ENCODE measurements around the gene CCR5AS.

CCR5AS gene

DNA sequence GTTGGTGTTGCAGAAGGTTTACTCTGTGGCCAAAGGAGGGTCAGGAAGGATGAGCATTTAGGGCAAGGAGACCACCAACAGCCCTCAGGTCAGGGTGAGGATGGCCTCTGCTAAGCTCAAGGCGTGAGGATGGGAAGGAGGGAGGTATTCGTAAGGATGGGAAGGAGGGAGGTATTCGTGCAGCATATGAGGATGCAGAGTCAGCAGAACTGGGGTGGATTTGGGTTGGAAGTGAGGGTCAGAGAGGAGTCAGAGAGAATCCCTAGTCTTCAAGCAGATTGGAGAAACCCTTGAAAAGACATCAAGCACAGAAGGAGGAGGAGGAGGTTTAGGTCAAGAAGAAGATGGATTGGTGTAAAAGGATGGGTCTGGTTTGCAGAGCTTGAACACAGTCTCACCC lies 32.1 kb downstream of the CCR5AS start:
- DNase-seq, result no peak

DNA sequence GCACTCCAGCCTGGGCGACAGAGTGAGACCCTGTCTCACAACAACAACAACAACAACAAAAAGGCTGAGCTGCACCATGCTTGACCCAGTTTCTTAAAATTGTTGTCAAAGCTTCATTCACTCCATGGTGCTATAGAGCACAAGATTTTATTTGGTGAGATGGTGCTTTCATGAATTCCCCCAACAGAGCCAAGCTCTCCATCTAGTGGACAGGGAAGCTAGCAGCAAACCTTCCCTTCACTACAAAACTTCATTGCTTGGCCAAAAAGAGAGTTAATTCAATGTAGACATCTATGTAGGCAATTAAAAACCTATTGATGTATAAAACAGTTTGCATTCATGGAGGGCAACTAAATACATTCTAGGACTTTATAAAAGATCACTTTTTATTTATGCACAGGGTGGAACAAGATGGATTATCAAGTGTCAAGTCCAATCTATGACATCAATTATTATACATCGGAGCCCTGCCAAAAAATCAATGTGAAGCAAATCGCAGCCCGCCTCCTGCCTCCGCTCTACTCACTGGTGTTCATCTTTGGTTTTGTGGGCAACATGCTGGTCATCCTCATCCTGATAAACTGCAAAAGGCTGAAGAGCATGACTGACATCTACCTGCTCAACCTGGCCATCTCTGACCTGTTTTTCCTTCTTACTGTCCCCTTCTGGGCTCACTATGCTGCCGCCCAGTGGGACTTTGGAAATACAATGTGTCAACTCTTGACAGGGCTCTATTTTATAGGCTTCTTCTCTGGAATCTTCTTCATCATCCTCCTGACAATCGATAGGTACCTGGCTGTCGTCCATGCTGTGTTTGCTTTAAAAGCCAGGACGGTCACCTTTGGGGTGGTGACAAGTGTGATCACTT lies 34.1 kb downstream of the CCR5AS start:
- peak; percentile 31 for DNase-seq

DNA sequence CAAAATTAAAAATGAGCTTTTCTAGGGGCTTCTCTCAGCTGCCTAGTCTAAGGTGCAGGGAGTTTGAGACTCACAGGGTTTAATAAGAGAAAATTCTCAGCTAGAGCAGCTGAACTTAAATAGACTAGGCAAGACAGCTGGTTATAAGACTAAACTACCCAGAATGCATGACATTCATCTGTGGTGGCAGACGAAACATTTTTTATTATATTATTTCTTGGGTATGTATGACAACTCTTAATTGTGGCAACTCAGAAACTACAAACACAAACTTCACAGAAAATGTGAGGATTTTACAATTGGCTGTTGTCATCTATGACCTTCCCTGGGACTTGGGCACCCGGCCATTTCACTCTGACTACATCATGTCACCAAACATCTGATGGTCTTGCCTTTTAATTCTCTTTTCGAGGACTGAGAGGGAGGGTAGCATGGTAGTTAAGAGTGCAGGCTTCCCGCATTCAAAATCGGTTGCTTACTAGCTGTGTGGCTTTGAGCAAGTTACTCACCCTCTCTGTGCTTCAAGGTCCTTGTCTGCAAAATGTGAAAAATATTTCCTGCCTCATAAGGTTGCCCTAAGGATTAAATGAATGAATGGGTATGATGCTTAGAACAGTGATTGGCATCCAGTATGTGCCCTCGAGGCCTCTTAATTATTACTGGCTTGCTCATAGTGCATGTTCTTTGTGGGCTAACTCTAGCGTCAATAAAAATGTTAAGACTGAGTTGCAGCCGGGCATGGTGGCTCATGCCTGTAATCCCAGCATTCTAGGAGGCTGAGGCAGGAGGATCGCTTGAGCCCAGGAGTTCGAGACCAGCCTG lies 35.1 kb downstream of the CCR5AS start:
- DNase-seq, result no peak

DNA sequence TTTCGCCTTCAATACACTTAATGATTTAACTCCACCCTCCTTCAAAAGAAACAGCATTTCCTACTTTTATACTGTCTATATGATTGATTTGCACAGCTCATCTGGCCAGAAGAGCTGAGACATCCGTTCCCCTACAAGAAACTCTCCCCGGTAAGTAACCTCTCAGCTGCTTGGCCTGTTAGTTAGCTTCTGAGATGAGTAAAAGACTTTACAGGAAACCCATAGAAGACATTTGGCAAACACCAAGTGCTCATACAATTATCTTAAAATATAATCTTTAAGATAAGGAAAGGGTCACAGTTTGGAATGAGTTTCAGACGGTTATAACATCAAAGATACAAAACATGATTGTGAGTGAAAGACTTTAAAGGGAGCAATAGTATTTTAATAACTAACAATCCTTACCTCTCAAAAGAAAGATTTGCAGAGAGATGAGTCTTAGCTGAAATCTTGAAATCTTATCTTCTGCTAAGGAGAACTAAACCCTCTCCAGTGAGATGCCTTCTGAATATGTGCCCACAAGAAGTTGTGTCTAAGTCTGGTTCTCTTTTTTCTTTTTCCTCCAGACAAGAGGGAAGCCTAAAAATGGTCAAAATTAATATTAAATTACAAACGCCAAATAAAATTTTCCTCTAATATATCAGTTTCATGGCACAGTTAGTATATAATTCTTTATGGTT lies 35.9 kb downstream of the CCR5AS start, which contains the start of gene CCR5:
Gene CCR5 (plus strand): TSS at position 108 of the 680 bp plus-strand sequence. CDS start 1,957 bp downstream, outside the sequence.
- DNase-seq, result peak; percentile 39

DNA sequence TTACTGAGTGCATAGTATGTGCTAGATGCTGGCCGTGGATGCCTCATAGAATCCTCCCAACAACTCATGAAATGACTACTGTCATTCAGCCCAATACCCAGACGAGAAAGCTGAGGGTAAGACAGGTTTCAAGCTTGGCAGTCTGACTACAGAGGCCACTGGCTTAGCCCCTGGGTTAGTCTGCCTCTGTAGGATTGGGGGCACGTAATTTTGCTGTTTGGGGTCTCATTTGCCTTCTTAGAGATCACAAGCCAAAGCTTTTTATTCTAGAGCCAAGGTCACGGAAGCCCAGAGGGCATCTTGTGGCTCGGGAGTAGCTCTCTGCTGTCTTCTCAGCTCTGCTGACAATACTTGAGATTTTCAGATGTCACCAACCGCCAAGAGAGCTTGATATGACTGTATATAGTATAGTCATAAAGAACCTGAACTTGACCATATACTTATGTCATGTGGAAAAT lies 37.2 kb downstream of the CCR5AS start:
- peak; percentile 65 for DNase-seq

DNA sequence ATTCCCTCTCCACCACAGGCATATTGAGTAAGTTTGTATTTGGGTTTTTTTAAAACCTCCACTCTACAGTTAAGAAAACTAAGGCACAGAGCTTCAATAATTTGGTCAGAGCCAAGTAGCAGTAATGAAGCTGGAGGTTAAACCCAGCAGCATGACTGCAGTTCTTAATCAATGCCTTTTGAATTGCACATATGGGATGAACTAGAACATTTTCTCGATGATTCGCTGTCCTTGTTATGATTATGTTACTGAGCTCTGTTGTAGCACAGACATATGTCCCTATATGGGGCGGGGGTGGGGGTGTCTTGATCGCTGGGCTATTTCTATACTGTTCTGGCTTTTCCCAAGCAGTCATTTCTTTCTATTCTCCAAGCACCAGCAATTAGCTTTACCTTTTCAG lies 37.7 kb downstream of the CCR5AS start:
- no peak for DNase-seq

DNA sequence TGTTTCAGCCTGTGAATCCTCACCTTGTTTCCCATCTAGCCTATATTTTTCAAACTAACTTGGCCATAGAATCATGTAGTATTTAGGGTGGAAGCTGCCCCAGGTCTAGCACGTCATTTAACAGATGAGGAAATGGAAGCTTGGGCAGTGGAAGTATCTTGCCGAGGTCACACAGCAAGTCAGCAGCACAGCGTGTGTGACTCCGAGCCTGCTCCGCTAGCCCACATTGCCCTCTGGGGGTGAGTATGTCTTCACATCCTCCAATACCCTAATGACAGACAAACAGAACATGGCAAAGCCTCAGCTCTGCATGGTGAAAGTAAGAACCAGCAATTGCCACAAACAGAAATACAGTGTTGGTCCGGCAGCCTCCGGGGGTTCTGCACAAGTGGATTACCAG lies 38.3 kb downstream of the CCR5AS start:
- DNase-seq, result peak; percentile 65

DNA sequence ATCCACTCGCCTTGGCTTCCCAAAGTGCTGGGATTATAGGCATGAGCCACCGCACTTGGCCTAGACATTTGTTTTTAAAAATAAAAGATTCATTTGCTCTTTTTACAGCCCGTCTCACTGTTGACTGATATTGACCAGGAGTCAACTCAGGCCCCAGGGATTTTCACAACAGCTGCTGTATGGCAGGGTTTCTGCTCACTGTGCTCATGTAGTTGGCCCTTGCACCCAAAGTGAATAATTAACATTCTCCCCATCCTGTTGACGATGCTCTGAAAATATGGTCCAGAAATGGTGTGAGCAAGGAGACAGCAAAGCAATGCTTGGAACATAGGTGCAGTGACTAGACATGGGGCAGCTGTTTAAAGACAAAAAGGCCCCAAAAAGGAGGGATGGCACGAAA lies 39.1 kb downstream of the CCR5AS start:
- DNase-seq, result no peak

DNA sequence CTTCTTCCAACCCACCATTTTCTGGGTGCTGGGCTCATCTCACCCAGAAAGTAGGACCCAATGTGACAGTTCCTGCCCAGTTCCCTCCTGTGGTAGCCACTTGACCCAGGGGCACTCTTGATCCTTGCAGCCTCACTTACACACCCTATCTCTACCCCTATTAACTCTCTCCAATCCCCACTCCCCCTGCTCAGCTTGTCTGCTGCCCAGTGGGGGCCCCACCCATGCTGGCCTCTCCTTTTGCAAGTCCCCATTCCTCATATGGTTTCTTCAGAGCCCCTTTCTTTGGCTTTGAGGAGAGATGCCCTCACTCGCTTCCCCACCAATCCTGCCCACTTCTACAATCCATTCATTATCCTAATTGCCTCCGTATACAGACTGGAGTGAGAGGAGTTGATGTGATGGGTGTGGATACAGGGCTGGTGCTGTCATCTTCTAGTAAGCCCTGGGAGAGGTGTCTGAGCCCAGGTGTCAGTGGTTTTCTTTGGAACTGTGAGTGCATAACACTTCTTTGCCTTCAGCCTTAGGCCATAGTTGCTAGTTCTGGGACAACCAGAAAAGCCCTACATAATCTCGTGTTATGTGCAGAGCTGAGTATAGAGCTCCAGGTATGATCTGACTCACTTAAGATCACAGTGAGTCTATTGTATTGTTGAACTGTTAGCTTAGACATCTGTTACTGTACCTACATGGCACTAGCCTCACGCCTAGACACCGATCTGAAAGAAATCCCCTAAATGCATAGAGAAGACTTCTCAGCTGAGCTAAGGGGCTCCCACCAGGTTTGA lies 40.9 kb downstream of the CCR5AS start:
- DNase-seq, result no peak

DNA sequence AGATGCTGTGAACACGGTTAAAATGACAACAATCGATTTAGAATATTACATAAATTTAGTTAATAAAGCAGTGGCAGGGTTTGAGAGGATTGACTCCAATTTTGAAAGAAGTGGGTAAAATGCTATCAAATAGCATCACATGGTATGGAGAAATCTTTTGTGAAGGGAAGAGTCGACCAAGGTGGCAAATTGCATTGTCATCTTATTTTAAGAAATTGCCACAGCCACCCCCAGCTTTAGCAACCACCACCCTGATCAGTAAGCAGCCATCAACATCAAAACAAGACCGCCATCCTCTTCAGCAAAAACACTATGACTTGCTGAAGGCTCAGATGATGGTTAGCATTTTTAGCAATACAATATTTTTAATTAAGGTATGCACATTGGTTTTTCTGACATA lies 41.8 kb downstream of the CCR5AS start:
- DNase-seq, result no peak

DNA sequence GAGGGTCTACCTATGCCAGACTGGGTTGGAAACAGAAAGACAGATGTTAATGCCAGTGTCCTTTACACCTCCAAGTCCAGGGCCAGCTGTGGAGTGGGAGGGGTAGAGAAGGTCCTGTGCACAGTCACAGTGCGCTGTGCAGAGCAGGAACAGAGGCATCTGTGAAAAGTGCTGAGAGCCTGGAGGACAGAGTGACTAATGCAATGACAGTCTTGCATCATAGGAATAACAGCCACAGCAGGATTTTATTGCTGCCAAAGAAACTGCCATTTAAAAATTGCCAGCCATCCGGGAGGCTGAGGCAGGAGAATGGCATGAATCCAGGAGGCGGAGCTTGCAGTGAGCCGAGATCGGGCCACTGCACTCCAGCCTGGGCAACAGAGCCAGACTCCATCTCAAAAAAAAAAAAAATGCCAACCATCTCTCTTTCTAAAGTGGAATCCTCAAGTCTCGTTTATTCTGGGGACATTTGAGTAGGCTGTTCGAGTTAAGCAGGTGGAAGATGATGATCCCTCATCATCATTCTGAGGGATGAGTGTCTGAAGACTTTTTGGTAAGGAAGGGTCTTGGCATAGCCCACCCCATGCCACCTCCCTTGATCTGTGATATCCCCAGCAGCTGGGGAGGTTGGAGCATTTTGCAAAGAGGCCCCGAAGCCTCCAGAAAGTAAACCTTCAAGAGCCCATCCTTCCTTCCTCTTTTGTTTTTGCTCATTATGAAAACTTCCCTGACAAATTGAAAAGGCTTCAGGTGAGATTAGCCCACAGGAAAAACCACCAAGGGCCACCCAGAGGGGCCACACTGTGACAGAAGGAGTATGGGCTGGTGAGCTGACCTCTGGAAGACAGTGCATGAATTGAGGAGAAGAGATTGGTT lies 45.2 kb downstream of the CCR5AS start:
- DNase-seq, result no peak

DNA sequence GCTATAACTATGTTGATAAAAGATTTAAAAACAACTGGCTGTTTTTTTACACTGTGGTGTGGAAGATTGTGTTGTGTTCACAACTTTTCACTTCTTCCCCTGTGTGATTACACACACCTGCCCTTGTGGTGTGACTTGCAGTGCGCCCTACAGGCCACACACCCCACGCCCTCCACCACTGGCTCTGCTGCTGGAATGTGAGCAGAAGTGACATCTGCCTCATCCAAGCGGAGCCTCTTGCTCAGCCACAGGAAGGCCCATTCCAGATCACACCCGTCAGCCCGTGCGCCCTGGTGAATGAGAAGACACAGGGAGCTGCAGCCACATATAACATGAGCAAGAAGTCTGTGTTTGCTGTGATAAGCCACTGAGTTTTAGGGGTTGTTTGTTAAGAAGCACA lies 46.0 kb downstream of the CCR5AS start:
- no peak for DNase-seq

DNA sequence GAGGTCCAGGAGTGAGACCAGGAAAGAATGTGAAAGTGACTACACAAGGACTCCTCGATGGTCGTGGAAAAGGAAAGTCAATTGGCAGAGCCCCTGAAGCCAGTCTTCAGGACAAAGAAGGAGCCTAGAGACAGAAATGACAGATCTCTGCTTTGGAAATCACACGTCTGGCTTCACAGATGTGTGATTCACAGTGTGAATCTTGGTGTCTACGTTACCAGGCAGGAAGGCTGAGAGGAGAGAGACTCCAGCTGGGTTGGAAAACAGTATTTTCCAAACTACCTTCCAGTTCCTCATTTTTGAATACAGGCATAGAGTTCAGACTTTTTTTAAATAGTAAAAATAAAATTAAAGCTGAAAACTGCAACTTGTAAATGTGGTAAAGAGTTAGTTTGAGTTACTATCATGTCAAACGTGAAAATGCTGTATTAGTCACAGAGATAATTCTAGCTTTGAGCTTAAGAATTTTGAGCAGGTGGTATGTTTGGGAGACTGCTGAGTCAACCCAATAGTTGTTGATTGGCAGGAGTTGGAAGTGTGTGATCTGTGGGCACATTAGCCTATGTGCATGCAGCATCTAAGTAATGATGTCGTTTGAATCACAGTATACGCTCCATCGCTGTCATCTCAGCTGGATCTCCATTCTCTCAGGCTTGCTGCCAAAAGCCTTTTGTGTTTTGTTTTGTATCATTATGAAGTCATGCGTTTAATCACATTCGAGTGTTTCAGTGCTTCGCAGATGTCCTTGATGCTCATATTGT lies 47.0 kb downstream of the CCR5AS start:
- peak; percentile 49 for DNase-seq

DNA sequence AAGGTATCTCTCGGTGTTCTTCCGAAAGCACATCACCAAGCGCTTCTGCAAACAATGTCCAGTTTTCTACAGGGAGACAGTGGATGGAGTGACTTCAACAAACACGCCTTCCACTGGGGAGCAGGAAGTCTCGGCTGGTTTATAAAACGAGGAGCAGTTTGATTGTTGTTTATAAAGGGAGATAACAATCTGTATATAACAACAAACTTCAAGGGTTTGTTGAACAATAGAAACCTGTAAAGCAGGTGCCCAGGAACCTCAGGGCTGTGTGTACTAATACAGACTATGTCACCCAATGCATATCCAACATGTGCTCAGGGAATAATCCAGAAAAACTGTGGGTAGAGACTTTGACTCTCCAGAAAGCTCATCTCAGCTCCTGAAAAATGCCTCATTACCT lies 48.4 kb downstream of the CCR5AS start:
- DNase-seq, result no peak

DNA sequence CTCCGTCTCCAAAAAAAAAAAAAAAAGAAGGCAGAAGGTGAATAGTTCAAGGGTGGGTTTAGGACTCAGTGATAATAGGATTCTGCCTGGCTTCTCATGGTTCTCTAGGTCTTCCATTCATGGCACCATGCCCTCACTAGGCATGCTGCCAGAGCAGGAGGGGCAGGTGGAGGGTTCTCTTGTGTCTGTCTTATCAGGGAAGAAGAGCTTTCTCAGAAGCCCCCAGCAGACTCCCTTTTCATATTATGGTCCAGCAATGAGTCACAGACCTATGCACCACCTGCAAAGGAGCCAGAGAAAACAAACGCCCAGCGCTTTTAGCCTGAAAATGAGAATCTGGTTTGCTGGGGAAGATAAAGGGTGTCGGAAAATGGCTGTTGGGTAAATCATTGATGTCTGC lies 50.0 kb downstream of the CCR5AS start:
- no peak for DNase-seq

DNA sequence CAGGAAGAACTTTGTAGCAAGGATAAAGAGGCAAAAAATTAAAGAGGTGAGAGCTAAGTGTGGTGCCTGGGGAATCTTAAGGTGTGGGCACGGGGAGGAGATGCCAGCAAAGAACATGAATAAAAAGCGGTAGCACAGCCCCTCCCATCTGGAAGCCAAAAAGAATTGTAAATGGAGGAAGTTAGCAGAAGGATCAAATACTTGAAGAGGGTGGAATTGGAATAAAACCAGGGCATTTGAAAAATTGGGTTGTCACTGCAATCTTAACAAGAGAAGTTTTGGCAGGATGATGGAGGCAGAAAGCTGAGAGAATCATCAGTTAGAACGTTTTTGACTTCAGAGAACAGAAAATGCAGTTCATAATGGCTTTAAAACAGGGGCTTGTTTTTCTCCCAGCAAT lies 50.6 kb downstream of the CCR5AS start:
- DNase-seq, result no peak

DNA sequence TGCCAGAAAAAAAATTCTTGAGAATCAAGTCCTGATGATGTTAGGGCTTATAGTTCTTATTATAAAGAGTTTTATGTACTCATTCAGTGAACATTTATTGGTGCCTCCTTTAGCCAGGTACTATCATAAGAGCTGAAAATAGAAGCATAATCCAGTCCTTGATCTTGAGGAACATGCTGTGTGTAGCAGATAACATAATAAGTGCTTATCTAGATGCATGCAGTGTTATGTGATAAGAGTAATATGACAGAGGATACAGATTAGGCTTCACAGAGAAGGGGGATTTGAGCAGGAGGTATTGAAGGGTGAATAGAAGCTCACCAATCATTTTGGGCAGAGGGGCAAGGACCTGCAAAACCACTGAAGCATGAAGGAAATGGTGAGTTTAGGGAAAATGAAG lies 51.9 kb downstream of the CCR5AS start:
- DNase-seq, result no peak

DNA sequence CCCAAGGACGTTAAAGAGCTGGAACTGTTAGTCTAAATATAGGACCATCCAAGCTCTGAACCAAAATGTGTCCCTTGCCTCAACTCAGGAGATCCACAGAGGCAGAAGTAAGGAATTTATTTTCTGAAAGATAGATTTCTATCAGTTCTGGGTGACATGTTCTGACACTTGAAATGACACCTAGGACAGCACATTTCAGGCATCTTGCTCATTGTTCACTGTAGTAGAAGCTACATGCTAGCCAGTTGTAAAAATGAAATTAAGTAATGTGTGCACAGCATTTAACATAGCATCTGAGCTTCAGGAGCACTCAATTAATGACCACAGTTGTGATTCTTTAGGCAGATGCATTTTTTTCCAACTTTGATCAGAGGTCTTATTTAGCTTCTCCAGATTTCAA lies 52.4 kb downstream of the CCR5AS start:
- no peak for DNase-seq

DNA sequence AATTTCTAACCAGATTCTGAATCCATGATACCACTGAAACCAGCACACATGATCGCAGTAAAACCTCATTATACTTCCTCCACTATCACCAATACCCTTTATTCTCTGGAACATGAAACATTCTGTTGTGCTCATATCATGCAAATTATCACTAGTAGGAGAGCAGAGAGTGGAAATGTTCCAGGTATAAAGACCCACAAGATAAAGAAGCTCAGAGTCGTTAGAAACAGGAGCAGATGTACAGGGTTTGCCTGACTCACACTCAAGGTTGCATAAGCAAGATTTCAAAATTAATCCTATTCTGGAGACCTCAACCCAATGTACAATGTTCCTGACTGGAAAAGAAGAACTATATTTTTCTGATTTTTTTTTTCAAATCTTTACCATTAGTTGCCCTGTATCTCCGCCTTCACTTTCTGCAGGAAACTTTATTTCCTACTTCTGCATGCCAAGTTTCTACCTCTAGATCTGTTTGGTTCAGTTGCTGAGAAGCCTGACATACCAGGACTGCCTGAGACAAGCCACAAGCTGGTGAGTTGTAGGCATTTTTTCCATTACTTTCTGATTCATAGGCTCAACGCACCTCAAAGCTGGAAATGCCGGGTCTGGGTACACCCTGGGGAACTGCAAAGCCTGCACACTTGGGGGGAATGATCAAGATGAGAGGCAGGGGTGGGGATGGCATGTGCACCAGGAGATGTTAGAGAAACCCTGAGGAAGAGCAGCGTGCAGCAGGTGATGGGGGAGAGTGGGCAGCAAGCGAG lies 53.0 kb downstream of the CCR5AS start, which contains the start of gene CCR2:
Gene CCR2 (plus strand): TSS at position 465 of the 764 bp plus-strand sequence. CDS start 3,417 bp downstream, outside the sequence.
- DNase-seq, result peak; percentile 56

DNA sequence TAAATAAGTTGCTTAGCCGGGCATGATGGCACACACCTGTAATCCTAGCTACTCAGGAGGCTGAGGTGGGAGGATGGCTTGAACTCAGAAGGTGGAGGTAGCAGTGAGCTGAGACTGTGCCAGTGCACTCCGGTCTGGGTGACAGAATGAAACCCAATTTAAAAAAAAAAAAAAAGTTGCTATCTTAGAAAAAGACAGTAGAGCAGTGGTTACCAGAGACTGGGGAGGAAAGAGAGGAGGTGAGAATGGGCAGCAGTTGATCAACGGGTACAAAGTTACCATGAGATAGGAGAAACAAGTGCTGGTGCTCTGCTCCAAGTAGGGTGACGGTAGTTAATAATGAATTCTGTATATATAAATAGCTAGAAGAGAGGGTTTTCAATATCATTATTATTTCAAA lies 53.8 kb downstream of the CCR5AS start:
- no peak for DNase-seq

All from activated CD4-positive, alpha-beta T cell treated with anti-CD3 and anti-CD28 coated beads for 48 hours (primary cell).